ENCODE data around the gene SPAG5.

The SPAG5 gene

DNA sequence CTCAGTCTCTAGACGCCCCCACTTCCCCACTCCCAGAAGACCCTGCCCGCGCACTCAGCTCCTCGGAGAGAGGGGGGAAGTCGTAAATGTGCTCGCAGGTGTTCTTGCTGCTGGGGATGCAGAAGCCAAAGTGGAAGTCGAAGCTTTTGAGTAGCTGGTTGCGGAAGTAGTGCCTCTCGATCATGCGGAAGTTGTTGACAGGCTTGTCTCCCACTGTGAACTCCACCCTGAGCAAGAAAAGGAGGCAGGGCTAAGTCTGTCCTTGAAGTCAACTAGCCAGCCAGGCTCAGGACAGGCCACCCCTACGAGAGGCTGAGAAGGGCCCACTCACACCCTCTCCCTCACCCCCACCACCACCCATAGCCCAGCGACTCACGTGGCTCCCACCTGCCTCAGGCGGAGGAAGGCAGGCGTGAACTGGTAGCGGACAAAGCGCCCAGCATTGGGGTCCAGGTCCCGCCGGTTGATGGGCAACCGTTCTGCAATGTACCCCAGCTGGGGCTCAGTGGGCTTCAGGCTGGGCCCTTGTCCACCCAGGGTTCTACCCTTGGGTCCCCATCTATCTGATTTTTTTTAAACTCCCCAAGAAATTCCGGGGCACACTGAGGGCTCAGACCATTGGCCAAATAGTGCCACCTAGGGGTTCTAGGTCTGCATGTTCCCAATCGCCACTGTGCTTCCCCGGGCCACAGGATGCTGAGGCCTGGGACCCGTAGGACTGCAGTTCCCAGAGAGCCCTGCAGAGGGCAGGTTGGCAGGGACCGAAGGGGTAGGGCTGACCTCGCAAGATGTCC lies 51.0 kb downstream of the SPAG5 start:
- DNase-seq (ENCODE audit: low read depth in 2 of 3, low spot score in 2 of 3) = peak; percentile 53 to 63 (median 59)

DNA sequence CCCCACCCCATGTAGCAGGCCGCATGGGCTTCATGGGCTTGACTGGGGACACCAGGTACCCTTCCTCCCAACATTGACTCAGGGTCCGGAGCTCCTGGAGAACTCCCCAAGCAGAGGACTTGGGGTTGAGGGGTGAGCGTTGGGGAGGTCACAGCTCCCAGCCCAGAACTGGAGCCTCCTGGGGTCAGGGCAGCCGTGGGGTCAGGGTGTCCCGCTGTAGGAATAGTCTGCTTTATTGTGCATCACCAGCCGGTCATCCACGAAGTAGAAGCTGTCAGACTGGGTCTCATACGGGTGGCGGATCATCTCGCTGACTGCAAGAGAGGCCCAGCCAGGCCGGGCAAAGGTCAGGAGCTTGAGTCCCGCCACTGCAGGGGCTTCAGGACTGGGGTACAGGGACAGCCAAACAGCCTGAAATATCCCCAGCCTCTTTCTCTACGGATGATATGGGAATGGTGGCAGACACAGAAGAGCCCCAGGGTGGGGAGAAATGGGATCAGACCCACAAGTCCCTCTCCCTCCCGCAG lies 51.7 kb downstream of the SPAG5 start:
- DNase-seq (ENCODE audit: low read depth in 2 of 3, low spot score in 2 of 3) = no peak

DNA sequence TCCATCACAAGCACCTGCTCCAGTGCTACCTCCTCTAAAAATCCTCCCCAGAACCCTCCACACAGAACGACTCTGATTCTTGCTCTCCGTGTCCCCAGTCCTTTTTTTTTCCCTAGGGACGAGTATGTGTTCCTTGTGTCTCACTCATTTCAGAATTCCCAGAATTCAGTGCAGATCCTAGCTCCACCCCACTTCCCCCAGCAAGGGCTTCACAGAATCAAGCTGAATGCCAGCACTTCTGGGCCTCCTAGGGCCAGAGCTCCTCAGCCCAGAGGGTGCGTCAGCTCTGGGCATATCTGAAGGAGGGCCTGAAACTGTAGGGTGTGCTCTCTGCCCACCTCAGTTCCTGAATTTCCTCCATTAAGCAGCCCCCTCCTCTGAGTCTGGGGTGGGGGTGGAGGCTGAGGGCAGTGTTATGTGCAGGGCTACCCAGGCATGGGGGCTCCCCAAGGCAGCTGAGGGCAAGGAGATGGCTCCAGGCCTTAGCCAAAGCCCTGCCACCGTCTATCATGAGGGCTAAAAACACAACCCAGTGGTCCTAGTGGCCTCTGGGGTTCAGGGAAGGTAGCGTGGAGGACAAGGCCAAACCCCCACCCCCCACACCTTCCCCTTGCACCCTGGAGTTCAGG lies 52.9 kb downstream of the SPAG5 start:
- DNase-seq (ENCODE audit: low read depth in 2 of 3, low spot score in 2 of 3) = no peak

DNA sequence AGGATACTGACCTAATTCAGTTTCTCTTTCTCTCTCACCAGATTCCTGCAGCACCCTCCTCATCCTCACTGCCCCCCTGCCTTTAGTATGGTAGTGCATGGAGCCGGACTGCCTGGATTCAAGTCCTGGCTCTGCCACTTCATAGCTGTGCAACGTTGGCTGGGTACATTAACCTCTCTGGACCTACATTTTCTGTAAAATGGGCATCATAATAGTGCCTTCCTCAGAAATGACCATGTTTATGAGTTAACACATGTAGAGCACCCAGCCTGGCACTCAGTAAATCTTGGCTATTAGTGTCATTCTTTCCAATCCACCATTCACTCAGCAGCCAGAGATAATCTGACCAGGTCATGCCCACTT lies 53.7 kb downstream of the SPAG5 start:
- DNase-seq (ENCODE audit: low read depth in 2 of 3, low spot score in 2 of 3) = no peak

DNA sequence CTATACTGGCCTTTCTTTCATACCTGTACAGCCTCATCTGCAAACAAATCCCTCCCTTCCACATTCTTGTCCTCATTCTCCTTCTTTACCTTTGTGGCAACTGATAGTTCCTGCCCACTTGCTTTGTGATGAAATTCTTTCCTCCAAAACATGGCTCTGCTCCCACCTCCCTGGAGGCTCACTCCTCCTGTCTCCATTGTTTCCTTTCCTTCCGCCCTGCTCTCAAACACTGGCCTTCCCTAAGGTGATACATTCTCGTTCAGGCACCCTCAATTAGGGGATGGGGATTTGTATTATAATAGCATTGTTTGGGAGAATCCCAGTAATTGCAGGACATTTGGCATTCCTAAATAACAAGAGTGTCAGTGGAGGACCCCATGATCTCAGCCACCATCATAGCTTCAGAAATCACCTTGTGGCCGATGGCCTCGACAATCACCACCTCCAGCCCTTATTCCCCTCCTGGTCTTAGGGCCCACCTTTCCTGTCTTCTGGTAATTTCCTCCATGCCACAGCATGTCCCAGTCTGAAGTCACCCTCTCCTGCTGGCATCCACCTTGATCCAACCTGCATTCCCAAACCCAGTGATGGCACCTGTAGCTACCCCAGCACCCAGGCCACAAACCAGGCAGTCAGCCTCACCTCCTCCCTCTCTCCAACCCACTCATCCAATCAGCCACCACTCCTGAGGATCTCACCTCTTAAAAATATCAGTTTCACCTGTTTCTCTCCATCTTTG lies 54.3 kb downstream of the SPAG5 start:
- no peak for DNase-seq (ENCODE audit: low read depth in 2 of 3, low spot score in 2 of 3)

DNA sequence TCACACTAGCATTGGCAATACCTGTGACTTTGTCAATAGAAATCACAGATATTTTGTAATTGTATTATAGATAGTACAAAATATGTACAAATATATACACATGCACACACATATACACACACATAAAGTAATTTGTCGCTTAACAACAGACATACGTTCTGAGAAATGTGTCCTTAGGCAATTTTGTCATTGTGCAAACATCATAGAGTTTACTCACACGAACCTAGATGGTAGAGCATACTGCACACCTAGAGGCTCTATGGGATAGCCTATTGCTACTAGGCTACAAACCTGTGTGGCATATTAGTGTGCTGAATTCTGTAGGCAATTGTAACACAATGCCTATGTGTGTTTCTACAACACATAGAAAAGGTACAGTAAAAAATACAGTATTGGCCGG lies 57.4 kb downstream of the SPAG5 start:
- DNase-seq (ENCODE audit: low read depth in 2 of 3, low spot score in 2 of 3) = no peak

DNA sequence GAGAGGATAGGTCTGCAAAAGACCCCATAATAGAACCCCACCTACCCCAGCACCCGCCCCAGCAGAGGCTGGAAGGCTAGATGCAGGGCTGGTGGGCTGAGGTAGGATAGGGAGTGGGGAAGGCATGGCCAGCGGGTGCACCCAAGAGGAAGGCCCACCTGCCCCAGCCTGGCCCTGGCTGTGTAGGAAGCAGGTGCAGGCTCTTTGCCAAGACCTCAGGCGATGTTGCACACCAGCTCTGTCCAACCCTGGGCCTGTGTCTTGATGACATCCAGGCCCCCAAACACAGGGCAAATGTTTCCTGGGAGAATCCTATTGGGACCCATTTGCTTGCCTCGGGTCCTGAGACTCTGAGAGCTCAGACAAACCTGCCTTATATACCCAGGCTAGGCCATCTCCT lies 58.6 kb downstream of the SPAG5 start:
- no peak for DNase-seq (ENCODE audit: low read depth in 2 of 3, low spot score in 2 of 3)

DNA sequence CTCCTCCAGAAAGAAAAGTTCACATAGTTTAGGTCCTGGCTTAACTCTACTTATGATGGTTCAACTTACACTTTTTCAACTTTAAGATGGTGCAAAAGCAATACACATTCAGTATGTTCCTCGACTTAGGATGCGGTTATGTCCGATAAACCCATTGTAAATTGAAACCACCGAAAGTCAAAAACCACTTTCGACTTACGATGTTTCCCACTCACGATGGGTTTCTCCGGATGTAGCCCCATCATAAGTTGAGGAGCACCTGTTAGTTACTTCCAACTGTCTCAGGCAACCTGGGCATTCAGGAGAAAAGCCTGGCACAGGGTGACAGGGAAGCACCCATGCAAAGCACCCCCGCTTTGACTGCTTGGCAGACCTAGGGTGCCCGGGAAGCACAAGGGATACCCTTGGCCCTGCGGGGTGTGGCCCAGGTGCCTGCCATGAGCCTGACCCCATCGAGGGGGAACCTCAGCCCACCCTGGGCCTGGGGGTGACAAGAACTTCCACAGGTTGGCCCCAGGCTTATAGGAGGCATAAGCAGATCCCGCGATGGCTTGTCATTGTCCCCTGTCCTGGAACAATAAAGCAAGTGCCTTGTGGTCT lies 60.4 kb downstream of the SPAG5 start:
- DNase-seq (ENCODE audit: low read depth in 2 of 3, low spot score in 2 of 3) = no peak

DNA sequence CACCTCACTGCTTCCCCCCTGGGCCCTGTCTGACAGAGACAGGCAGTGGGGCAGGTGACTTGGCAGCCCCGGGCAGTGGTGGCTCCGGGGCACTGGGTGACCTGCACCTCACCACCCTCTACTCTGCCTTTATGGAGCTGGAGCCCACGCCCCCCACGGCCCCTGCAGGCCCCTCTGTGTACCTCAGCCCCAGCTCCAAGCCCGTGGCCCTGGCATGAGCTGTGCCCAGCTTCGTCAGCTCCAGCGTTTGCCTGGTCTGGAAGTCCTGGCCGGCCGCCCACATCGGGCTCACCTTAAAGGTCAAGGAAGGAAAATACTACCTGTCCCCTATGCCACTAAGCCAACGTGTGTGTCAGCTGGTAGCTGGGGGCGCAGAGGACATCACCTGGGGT lies 61.6 kb downstream of the SPAG5 start:
- DNase-seq (ENCODE audit: low read depth in 2 of 3, low spot score in 2 of 3) = no peak

DNA sequence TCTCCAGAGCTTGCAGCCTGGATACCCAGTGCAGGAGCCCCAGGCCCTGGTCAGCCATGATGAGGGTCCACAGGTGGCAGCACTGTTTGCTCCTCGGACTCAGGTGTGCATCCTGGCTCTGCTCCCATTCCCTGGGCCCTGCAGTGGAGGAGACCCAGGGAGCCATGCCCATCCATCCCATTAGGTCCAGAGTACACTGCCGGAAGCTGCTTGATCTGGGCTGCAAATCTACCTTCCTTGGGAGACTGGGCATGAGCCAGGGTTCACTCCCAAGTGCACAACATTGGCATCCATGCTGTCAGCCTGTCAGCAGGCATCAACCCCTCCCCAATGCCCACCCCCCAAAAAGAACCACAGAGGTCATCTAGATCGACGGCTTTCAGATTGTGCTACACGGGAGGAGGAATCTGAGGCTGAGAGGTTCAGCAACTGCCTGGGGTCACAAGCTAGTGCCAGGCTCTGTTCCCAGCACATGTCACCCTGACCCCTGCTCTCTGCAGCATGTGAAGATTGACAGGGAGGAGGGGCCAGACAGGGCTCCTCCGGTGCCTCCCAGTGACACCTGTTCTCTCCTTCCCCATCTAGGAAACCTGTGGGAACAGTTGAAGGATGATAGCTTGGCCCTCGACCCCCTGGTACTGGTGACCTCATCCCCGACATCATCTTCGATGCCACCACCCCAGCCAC lies 62.1 kb downstream of the SPAG5 start:
- DNase-seq (ENCODE audit: low read depth in 2 of 3, low spot score in 2 of 3) = no peak

DNA sequence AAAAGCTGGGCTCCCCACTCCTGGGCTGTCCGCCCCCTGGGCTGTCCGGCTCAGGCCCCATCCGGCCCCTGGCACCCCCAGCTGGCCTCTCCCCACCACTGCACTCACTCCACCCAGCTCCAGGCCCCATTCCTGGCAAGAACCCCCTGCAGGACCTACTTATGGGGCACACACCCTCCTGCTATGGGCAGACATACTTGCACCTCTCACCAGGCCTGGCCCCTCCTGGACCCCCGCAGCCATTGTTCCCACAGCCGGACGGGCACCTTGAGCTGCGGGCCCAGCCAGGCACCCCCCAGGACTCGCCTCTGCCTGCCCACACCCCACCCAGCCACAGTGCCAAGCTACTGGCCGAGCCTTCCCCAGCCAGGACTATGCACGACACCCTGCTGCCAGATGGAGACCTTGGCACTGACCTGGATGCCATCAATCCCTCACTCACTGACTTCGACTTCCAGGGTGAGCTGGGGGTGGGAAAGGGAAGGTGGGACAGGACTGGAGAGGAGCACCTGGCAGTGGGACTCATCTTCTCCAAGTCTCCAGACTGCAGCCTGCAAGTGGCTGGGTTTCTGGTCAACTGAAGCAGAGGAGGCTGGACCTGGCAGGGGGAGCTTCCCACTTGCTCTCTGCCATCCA lies 64.0 kb downstream of the SPAG5 start:
- DNase-seq (ENCODE audit: low read depth in 2 of 3, low spot score in 2 of 3) = no peak

DNA sequence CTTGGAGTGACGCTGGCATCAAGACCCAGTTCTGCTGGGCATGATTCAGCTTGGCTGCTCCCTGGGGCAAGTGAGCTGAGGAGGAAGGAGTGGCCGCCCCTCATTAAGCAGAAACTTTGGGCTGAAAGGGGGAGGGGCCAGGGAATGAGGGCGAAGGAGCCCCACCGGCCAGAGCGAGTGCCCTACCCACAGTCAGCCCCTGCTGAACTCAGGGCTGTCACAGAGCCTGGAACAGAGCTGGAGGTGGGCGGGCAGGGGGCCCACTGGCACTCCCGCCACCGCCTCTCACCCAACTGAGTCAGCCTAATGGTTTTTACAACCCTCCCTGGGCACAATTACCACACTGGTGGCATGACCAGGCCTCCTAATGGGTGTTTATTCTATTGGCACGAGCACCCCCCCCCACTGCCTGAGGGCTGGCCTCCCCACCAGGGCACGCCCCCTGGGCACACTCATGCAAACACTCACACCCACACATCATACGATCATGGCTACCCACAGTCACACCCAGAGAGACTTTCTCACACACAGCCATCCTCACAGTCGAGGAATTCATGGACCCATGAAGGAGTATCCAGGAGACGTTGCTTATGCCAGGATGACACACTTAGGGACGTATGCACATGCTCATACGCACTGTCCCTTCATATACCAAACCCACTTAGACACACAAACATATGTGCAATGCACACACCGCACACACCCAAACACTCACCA lies 65.6 kb downstream of the SPAG5 start:
- no peak for DNase-seq (ENCODE audit: low read depth in 2 of 3, low spot score in 2 of 3)

DNA sequence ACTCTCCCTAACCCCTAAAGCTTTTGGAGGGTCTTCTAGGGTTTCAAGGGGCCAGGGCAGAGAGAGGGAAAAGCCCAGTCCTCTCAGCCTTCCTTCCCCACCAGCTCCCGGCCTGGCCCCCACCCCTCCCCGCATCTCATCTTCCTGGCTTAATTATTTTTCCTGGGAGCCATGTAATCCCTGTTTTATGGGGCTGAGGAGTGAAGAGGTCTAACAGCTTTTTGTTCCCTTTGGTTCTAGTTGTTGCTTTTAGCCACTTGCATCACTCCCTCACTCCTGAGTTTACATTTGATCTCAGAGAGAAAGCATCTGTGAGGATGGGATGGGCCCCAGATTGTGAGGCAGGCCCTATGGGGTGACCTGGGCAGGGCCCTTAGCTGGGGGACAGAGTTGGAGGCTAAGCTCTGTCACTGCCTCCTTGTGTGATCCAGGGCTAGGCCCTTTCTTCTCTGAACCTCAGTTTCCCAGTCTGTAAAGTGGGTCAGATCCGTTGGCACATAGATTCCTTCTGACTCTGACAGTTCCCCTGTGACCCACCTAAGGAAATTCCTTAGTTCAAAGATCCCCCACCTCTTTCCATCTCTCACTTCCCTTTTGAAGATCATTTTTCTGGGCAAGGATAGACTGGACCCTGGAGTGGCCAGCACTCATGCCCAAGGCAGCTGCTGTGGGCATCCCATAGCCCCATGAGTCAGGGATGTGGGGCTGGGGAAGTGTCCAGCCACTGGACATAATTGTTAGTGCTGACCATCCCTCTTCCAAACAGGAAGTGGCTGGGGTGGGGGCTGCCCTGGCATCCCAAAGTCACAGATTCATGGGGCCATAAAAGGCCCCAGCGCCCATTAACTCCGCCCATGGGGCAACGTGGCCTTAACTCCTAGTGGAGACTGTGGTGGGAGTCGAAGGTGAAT lies 66.5 kb downstream of the SPAG5 start:
- DNase-seq (ENCODE audit: low read depth in 2 of 3, low spot score in 2 of 3) = no peak

DNA sequence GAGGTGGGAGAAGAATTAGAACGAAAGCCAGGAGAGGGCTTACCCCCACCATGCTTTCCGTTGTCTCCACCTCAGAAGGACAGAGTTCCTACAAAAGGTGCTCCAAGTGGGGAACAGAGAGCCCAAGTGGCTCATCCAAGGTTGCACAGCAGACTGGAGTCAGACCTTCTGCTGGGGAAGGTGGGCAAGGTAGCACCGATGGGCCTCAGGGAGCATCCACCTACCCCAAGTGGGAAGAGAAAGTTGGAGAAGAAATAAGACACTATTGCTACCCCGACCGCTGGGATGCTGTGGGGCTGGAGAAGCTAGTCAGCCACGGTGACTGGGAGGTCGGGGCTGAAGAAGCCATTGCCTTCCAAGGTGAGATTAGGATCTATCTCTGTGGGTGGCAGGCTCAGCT lies 67.9 kb downstream of the SPAG5 start:
- DNase-seq (ENCODE audit: low read depth in 2 of 3, low spot score in 2 of 3) = no peak

DNA sequence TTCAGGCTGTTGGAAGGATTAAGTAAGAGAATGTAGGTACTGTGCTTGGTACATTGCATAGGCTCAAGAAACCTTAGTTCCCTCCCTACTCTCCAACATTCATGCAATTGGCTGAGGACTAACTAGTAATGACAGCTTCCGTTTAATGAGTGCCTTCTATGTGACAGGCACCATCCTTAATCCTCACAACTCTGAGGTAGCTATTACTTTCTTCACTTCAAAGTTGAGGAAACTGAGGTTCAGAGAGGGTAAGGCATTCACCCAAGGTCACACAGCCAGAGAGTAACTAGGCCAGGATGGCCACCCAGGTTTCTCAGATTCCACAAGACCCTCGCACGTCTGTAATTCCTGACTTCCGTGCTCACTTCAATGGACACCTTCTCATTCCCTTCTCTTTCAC lies 68.6 kb downstream of the SPAG5 start:
- no peak for DNase-seq (ENCODE audit: low read depth in 2 of 3, low spot score in 2 of 3)

DNA sequence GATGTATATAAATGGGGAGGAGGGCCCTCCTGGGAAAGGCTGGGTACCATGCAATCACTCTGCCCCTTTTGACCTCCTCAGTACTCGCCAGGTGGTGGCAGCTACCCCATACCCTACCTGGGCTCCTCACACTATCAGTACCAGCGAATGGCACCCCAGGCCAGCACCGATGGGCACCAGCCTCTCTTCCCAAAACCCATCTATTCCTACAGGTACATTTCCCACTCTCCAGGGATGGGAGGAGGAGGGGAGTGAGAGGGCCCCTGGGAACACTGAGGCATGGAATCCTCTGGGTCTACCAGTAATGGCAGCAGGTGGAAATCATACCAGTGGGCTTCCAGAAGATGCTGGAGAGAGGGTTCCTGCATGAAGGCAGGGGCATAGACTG lies 69.8 kb downstream of the SPAG5 start:
- DNase-seq (ENCODE audit: low read depth in 2 of 3, low spot score in 2 of 3) = no peak

DNA sequence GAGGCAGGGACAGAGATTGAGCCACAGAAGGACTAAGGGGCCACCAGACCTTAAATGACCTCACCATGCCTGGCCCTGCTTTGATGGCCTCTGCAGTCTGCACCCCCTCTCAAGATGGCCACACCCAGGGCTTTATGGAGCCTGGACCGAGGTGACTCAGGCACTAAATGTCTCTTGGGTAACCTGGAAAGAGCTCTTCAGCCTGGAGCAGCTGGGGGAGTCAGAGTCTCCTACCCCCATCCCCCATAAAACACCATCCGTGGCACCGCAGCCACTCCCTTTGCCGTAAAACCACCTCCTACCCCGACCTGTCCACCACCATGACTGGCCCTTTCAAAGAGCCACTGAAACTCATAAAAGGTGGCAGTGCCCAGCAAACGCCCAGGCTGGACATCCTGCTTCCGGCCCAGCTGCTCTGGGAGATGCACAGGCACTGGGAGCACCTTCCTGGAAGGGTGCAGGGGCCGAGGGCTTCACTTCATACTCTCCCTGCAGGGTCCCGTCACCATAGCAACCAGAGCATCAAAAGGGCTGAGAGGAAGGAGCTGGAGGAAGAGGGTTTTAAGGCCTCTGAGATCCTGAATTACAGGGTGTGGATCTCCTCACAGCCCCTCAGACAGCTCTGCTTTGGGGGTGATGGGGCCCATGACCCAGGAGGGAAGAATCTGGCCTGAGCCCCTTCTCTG lies 70.4 kb downstream of the SPAG5 start:
- DNase-seq (ENCODE audit: low read depth in 2 of 3, low spot score in 2 of 3) = no peak

DNA sequence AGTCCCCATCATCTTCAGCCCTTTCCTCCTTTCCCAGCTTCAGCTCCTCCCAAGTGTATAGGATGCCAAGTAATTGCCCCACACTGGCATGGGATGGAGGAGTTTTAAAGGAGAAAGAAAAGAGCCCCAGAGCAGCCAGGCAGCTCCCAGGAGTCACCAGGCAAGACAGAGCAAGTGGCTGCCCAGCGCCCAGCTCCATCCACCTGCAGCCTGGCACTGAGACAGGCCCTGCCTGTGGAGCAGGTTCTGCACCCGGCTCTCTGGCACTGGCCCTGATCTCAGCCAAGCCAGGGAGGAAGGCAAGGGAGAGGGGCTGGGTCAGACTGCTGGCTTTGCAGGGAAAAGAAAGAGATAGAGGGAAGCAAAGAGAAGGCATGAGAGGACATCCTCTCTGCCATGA lies 71.0 kb downstream of the SPAG5 start:
- DNase-seq (ENCODE audit: low read depth in 2 of 3, low spot score in 2 of 3) = no peak
